ENCODE data around the gene C17orf113.

DNA sequence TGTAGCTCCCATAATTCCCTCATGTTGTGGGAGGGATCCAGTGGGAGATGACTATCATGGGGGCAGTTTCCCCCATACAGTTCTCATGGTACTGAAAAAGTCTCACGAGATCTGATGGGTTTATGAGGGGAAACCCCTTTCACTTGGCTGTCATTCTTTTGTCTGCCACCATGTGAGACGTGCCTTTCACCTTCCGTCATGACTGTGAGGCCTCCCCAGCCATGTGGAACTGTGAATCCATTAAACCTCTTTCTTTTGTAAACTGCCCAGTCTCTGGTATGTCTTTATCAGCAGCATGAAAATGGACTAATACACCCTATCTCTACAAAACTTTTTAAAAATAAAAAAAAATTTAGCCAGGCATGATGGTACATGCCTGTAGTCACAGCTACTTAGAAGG is 6.2 kb upstream of the C17orf113 start:
- TF ChIP-seq POLR2AphosphoS5 (IDR thresholded peaks at IDR 0.05; ENCODE audit: low read depth, low read length) (no peak), SIN3A (IDR thresholded peaks at IDR 0.05; ENCODE audit: borderline replicate concordance, insufficient read depth, low read length) (no peak)
- TF ChIP-seq, protein P1, sequence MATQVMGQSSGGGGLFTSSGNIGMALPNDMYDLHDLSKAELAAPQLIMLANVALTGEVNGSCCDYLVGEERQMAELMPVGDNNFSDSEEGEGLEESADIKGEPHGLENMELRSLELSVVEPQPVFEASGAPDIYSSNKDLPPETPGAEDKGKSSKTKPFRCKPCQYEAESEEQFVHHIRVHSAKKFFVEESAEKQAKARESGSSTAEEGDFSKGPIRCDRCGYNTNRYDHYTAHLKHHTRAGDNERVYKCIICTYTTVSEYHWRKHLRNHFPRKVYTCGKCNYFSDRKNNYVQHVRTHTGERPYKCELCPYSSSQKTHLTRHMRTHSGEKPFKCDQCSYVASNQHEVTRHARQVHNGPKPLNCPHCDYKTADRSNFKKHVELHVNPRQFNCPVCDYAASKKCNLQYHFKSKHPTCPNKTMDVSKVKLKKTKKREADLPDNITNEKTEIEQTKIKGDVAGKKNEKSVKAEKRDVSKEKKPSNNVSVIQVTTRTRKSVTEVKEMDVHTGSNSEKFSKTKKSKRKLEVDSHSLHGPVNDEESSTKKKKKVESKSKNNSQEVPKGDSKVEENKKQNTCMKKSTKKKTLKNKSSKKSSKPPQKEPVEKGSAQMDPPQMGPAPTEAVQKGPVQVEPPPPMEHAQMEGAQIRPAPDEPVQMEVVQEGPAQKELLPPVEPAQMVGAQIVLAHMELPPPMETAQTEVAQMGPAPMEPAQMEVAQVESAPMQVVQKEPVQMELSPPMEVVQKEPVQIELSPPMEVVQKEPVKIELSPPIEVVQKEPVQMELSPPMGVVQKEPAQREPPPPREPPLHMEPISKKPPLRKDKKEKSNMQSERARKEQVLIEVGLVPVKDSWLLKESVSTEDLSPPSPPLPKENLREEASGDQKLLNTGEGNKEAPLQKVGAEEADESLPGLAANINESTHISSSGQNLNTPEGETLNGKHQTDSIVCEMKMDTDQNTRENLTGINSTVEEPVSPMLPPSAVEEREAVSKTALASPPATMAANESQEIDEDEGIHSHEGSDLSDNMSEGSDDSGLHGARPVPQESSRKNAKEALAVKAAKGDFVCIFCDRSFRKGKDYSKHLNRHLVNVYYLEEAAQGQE (IDR thresholded peaks at IDR 0.05; ENCODE audit: insufficient read depth in 1 of 2, low read depth in 2 of 2, low read length in 2 of 2), result no peak

Measured in PFSK-1 (cell line).